KG1 (cell line): ENCODE measurements around the gene RALGPS1.

Source experiments
- DNase-seq: peaks from one replicate; lab custom pipeline; 2025; lab: John Stamatoyannopoulos, UW

RALGPS1 gene

DNA sequence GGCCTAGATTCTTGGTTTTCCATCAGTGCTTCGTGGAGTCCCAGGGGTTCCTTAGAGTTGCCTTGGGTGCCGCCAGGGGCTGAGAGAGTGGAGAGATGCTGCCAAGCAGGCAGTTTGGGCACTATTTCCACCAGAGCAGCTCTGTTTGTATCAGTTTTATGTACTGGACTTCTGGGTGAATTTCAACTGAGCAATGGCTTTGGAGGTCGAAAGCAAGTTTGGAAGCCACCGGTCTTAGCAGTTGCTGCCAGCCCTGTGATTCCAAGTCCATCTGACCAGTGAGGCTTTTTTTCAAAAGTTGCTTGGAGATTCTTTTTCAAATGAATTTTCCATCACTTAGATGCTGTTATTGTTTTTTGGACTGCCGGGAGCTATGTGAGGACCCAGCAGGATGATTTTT, 139.4 kb downstream of the RALGPS1 start:
- DNase-seq: no peak

DNA sequence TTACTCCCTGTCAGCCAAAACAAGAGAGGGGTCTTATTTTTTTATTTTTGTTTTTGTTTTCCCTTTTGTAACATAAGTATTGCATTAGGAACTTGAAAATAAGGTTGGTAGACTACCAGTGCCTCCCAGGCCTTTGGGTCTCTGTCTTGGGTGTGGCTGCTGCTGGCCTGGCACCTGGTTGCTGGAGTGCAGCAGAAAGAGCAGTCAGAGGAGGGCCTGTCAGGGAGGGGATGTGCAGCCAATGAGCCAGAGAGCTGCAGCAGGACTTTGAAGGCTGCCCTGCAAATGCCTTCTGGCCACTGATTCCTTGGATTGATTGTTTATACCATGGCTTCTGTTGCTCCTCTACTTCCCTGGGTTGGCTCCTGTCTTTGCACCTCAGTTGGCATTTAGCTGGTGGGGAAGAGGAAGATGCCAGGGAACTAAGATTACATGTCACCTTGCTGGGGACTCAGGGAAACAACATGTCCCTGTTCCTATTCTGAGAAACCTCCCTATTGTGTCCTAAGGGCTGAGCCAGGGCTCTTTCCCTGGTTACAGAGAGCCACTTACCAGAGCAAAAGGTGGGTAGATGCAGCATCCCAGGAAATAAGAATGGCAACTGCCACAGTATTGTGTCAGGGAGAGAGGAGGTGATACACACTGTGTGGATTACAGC, 141.3 kb downstream of the RALGPS1 start:
- no peak for DNase-seq

DNA sequence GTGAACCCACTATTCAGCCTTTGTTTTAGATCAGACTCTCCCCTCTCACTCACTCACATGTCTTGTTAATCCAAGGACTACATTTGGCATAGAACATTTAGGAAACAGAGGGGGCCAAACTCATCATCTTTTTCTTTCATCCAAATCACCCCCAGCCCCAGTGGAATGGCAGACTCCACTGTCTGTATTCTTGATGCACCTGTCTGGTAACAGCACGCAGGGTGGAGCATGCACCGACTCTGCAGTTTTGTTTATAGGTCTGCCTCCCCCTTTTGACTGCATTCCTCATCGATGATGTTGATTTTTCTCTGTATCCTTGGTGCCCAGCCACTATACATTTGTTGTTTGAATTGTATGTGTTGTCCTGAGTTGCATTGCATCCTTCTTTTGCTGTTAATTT, 141.9 kb downstream of the RALGPS1 start:
- no peak for DNase-seq

DNA sequence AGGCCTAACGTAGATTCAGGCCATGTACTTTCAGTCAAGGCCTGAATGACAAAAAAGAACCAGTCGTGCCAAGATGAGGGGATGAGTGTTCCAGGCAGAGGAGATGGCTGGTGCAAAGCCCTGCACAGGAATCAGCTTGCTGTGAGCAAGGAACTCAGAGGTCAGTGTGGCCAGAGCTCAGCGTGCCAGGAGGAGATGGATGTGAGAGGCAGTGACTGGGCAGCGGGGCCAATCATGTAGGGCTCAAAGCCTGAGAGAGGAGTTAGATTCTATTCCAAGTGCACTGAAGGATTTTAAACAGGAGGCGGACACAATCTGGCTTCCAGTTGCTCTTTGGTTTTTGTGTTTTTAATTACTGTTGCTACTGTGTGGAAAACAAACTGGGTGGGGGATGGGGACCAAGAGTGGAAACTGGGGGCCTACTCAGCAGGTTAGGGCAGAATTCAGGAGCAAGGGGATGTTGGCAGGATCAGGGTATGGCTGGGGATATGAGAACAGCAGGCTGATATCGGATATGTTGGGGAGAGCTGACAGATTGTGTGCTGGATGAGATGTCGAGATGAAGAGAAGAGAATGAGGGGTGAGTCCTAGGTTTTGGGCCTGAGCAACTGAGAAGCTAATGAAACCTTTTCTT, 143.5 kb downstream of the RALGPS1 start:
- DNase-seq: no peak

DNA sequence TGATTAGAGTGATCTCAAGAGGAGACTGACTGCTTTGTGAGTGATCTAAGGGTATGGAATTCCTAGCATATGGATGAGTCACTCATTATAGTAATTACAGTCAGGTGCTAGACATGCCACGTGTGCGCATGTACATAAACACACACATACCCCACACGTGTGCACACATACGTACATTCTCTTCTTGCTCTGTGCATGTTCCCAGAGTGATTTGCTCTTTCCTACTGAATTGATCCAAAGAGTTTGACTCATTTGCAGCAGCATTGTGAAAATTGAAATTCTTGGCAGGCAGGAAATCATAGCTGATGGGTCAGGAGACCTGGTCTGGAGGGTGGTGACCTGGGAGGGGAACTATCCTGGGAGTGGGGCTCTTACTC, 144.1 kb downstream of the RALGPS1 start:
- DNase-seq: no peak

DNA sequence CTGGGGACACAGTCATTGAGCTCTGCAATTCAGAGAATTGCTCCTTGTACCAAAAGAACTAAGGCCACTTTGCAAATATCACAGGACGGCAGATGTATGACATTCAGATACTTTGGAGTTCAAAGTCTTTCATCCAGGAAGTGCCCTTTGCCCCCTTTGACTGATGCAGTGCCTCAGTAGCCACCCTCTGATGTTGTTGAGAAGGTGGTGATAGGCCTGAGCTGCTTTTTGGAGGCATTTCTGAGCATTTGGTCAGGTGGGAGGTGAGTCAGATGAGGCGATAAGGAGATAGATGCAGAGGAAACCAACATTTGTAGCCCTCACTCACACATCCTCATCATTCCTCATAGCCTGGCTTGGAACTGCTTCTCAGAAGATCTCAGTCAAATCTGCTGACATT, 144.4 kb downstream of the RALGPS1 start:
- DNase-seq: no peak

DNA sequence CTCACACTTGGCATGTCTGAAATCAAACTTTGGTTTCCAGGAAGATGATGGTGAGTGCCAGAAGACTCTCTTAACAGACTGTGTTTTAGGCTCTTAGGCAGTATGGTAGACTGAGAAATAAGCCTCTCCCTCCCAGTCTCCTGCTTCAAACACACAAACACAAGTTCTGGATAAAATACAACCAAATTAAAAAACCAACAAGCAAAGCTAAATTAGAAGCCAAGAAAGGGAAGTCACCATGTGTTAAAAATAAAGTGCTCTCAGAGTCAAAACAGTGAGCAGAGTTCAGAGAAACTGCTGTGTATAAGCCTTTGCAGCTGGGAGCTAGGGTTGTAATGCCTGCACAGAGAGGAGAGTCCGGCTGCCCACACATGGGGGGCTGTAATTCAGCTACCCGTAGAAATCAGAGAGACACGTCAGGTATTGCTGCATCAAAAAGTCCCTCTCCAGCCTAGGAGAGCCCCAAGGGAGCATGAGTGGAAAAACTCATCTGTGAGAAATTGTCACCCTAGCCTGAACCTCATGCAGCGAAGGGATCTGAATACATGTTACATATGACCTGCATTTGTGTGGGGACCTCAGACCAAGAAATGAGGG, 145.3 kb downstream of the RALGPS1 start:
- DNase-seq: no peak

DNA sequence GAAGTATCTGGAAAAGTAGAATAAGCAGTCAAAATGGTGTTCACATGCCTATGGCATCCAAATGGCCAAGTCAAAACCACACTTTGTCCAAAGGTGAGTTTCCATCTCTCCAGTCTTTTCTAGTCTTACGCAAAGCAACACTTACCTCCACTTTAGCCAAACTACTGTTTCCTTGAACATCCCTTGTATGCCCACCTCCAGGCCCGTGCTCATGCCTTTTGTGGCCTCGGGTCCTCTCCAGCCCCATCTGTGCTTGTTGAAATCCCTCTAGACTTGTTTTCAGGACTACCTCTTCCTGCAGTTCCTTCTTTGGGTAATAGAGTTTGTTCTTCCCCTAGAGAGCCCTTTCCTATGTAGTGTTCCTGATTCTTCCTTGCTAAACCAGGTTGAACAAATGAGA, 146.8 kb downstream of the RALGPS1 start:
- no peak for DNase-seq

DNA sequence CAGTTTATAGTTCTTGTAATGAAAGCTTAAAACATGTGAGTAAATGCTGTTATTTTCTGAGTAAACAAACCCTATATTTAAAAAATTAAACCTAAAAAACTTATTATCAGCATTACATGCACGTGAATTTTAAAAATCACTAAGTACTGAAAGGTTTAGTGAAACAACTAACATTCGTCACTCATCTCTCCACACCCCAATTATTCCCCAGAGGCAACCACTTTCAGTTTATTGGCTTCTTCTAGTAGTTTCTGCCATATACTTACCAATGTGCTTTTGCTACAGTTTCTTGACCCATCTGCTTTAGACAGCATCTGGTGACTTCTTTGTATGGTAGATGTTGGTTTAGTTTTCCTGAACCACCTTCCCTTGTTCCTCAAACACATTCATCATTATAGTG, 149.8 kb downstream of the RALGPS1 start:
- DNase-seq: no peak

DNA sequence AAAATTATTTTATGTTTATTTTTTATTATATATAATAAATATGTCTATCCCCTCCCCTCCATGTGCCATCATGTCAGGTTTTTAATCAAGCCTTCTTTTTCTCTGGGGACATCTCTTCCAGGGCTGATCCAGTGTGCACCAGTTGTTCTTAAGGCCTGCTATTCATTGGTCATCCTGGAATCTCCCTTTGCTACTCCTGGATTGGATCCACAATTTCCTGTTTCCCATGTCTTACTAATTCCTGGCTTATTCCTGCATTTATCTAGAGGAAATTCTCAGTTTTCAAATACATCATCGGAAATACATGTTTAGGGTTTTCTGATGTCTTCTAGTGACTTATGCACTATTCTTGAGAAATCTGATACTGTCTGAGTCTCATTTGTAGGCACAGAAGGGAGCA, 151.0 kb downstream of the RALGPS1 start:
- DNase-seq: no peak

DNA sequence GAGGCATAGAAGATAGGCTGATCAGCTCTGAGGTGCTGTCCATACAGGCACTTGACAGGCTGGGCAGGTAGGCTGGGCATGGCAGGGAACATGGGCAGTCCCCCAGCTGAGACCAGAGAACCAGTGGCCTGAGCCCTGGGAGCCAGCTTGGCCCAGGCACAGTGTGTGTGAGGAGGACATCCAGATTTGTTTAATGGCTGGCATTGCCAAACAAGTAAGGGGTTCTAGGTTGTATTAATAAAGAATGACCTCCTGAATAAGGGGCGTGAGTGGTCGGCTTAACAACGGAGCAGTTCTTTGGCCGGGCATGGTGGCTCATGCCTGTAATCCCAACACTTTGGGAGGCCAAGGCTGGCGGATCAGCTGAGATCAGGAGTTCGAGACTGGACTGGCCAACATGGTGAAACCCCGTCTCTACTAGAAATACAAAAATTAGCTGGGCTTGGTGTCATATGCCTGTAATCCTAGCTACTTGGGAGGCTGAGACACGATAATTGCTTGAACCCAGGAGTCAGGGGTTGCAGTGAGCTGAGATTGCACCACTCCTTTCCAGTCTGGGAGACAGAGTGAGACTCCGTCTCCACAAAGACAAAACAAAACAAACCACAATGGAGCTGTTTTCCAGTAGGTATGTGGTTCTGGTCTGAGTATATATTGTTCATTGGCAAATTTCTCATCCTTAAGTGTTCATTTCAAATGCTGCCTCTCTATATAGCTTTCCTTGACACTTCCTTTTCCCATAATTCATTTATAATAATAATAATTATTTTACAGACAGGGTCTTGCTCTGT, 151.7 kb downstream of the RALGPS1 start:
- no peak for DNase-seq

DNA sequence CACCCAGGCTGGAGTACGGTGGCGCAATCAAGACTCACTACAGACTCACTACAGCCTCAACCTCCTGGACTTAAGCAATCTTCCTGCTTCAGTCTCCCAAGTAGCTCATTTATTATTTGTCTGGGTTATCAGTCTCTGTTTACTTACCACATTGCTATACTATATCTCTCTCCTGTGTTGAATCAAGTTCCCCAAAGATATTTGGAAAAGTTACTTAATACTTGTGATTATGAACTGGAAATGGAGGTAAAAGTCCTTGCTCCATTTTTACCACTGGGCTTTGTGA, 152.2 kb downstream of the RALGPS1 start:
- DNase-seq: no peak

DNA sequence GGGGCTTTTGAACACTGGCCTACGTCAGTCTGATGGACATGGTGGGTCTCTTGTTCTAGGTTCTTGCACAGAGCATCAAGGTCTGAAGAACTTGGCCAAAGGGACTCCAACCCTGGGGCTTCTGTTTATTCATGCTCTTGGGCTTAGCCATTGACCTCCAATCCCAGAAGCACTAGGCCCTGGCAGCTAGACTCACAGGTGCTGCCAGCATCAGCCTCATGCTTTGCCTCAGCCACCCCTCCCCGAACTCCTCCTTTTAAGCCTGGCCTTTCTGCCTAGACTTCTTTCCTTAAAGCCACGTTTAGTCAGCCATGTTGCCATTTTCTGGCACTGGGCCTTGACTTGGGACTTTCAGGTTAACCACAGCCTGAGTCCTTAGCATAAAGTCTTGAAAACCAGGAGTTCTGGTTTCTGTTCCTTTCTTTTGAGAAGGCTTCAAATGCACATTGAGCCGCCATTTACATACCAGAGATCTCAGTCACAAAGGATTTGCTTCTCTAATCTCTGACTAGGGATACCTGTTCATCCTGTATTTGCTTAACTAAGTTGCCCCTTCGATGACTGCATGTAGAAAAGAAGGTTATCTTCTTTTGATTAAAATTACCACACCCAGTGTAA, 153.1 kb downstream of the RALGPS1 start:
- no peak for DNase-seq

DNA sequence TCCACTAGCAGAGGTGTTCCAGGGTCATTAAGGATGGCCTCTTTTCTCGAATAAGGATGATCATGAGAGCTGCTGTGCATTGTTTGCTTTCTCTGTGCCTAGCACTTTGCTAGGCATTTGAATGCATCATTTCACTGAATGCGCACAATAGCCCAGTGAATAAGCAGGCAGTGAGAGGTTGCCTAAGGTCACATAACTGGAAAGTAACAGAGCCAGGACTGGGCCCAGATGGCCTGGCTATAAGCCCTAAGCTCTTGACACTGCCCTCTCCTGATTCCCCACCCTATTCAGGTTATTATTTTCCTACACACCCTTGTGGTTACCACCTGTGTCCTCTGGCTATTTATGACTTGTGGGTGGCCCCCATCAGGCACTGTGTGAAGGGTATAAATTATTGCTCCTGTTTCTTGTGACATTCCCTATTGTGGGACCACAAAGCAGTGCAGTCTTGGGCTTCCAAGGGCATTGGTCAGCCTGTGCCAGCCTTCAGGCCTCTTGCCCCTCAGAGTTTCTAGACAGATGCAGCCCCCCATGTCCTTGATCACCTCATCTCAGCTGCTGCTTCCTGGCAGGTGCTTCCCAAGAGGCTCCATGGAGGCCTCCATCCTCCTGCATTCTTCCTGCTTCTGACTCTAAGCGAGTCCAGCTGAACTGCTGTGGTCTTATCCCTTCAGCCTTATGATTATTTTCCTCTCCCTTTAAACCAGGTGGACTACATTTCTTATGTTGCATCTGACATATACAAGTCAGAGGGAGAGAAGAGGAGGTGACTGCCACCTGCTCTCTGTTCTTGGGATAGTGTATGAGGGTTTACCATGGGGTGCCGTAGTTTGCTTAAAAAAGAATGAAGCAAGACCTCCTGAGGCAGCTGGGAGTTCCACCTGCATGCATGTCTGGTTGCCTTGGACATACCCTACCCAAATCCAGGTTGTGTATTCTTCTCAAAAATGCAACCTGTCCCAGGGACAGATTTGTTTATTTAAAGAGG, 160.3 kb downstream of the RALGPS1 start:
- no peak for DNase-seq

DNA sequence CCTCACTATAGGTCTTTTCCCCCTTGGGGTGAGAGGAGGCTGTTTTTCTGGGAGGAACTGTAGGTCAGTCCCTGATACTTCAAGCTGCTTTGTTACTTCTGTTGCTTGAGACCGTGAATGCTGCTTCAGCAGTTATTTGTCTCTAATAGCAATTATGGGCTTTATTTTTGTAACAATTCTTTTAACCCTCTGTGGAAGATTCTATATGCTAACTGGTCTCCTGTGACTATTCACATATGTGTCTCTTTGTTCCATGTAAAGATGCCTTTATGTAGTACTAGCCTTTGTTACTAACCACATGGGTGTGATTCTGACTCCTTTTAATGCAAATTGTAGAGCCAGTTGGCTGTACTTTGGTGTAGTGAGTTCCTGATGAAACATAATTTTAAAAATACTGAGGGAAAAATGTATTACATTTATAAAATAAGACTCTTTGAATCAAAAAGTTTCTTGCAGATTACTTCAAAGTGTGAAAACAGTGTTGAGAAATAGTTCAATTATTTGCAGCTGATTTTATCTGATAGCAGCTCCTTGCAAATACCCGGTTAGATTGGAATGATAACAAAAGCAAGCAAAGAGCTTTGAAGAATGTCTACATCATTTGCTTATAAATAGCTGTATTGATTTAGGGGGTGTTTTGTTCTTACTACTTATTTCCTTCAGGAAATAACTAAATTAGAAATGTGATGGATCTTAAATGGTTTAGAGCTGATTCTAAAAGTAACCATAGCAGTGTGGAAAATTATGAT, 161.2 kb downstream of the RALGPS1 start:
- no peak for DNase-seq

DNA sequence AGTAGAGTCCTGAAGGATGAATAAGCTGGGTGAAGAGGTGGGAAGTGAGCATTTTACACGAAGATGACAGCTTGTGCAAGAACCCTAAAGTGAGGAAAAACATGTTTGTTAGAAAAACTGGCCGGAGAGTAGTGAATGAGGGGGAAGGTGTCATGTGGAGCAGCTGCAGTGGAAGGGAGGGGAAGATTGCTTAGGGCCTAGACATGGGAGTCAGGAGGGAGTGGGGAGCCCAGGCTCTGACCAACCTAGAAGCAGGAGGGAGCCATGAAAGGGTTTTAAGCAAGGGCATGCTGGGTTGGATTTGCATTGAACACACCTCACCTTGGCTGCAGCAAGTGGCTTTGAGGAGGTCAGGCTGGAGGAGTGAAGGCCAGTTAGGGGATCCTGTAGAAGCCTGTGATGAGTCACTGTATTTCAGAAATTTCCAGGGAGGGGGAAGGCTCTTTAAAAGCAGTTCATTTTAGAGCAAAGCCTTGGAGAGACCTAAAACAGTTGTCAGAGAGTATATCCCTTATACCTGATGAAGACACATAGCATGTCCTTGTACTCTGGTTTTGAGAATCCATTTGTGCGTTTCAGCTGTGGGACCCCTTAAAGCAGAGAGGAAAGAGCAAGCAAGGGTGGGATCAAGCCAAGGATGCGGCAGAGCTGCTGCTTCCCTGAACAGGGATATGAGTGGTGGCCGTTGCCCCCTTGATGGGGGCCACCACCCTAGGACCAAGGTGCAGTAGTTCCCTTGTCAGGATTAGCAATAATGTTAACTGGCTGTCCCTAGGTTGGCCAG, 162.5 kb downstream of the RALGPS1 start:
- no peak for DNase-seq

DNA sequence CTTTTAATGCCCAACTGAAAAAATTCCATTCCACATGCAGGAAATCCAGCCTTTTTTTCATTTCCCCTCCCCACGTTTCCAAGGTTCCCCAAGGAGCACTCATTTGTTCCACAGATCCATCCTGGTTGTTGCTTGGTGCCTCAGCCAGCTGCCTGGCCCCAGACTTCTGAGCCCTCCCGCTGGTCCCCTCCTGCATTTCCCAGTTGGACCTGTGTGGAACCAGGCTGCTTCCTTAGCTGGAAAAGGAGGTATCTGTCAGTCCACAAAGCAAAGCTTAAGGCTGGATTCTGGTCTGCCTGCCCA, 163.0 kb downstream of the RALGPS1 start:
- DNase-seq: no peak

DNA sequence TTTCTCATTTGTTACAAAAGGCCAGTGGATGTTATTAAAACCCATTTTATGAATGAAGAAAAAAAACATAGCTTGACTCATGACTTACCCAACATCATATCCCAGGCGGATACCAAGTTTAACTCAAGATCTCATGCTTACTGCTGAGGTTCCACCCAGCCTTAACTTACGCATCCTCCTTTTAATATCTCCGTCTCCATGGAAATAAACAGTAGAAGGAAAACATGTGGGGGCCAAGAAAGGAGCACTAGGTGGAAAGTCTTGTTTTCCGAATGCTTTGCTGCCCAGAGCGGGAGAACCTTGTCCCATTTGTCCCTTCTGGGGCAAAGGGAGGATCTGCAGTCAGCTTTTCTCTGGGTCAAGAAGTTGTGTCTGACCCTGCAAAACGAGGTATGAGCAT, 163.8 kb downstream of the RALGPS1 start:
- DNase-seq: no peak

DNA sequence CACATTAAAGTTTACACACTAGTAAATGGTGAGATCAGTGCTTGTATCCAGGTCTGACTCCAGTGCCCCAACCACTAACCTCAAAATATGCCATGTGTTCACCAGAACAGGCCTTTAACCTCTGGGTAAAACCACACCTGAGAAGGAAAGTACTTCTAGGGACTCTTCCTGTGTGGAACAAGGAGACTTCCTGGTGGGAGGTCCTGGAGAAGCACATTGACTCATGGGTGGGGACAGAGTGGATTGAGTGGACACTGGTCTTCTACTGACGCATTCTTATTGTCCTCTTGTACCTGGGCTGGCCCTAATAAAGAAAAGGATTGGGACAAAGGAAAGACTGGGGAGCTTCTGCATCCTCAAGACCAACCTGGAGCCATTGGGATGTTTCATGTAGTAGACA, 164.4 kb downstream of the RALGPS1 start:
- DNase-seq: no peak

DNA sequence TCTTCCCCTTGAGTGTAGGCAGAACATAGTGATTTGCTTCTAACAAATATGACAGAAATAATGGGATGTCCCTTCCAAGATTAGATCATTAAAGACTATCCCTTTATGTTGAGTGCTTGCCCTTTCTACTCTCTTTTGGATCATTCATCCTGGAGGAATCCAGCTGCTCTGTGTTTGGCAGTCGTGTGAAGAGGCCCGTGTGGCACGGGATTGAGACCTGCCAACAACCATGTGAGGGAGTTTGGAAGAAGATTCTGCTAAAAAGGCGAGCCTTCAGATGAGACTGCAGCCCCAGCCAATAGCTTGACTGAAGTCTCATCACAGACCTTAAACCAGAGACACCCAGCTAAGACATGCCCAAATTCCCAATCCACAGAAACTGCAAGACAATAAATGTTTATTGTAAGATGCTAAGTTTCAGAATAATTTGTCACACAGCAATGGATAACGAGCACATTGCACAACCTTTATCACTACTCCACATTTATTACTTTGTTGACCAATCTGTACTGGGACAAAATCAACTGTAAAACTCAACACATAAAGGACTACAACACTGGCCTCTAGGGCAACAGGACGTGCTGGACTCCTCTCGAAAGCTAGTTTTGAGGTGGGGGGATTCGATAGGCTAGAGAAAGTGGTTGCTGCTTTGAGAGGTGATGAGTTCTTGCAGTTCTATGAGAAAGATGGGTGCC, 165.0 kb downstream of the RALGPS1 start:
- no peak for DNase-seq
